Stimulated activated CD4-positive, alpha-beta T cell treated with anti-CD3 and anti-CD28 coated beads, Interleukin-2, amount 100 ng/mL, for 4 hours (primary cell): ENCODE measurements around the gene KAZN.

Source experiments
- DNase-seq: peaks from one replicate; pipeline ENCODE4 v3.0.0-alpha.2; 2020; ENCODE audit warnings: low read depth

The KAZN gene

GRCh38 chr1:14614341-14614740 is 15.9 kb downstream of the KAZN start:
- DNase-seq = no peak

GRCh38 chr1:14615549-14616218 is 17.2 kb downstream of the KAZN start:
- DNase-seq = no peak

- no peak for DNase-seq
These were observed 18.3 kb downstream of the KAZN start for GRCh38 chr1:14616632-14617396.

- no peak for DNase-seq
These were observed 19.3 kb downstream of the KAZN start for GRCh38 chr1:14617791-14618190.

- DNase-seq = no peak
These were observed 22.5 kb downstream of the KAZN start for GRCh38 chr1:14620941-14621340.

- no peak for DNase-seq
These were observed 24.6 kb downstream of the KAZN start for GRCh38 chr1:14623090-14623489.

- no peak for DNase-seq
These were observed 26.5 kb downstream of the KAZN start for GRCh38 chr1:14624941-14625340.

- no peak for DNase-seq
These were observed 27.1 kb downstream of the KAZN start for GRCh38 chr1:14625572-14625971.

GRCh38 chr1:14625996-14626395 is 27.5 kb downstream of the KAZN start:
- no peak for DNase-seq

GRCh38 chr1:14626869-14627607 is 28.6 kb downstream of the KAZN start:
- no peak for DNase-seq

GRCh38 chr1:14627608-14628489 is 29.4 kb downstream of the KAZN start:
- DNase-seq = no peak

- DNase-seq = no peak
These were observed 31.0 kb downstream of the KAZN start for GRCh38 chr1:14629363-14630014.

- no peak for DNase-seq
These were observed 32.5 kb downstream of the KAZN start for GRCh38 chr1:14630986-14631385.

- DNase-seq = no peak
These were observed 32.9 kb downstream of the KAZN start for GRCh38 chr1:14631421-14631820.

GRCh38 chr1:14634486-14634885 is 36.0 kb downstream of the KAZN start:
- no peak for DNase-seq

GRCh38 chr1:14635421-14635820 is 36.9 kb downstream of the KAZN start:
- DNase-seq = no peak

- no peak for DNase-seq
These were observed 38.6 kb downstream of the KAZN start for GRCh38 chr1:14636897-14637632.

- no peak for DNase-seq
These were observed 41.0 kb downstream of the KAZN start for GRCh38 chr1:14639291-14640050.

- DNase-seq = no peak
These were observed 44.2 kb downstream of the KAZN start for GRCh38 chr1:14642712-14643111.

GRCh38 chr1:14646973-14647372 is 48.5 kb downstream of the KAZN start:
- DNase-seq = no peak
